Liver (tissue), 9 donors: ENCODE data around the gene KRTAP25-1. TPM values are rescaled to one million over a fixed set of nuclear protein-coding genes. Genes with fewer than 3 reads are reported as not detected.

Experiments used
- DNase-seq: peaks from one replicate; pipeline ENCODE4 v3.0.0-alpha.2; 2017; ENCODE audit warnings: low spot score
- H3K27ac ChIP-seq, 2 donors: one replicate each; pipeline ENCODE4 v1.7.0; 2013; ENCODE audit warnings: inconsistent platforms in 2 of 2, low read length in 2 of 2, control low read depth in 1 of 2, low read depth in 1 of 2, mild to moderate bottlenecking in 1 of 2
- H3K27me3 ChIP-seq, 4 donors: one replicate each; pipeline versions ENCODE4 v1.6.1 to v1.7.0; 2013; ENCODE audit warnings: low read length in 3 of 4, inconsistent platforms in 1 of 4, mild to moderate bottlenecking in 1 of 4, moderate library complexity in 1 of 4; ENCODE audit not compliant: control insufficient read depth in 4 of 4, insufficient read depth in 4 of 4
- H3K36me3 ChIP-seq, 4 donors: one replicate each; pipeline versions ENCODE4 v1.6.1 to v1.7.0; 2013; ENCODE audit warnings: low read length in 3 of 4, mild to moderate bottlenecking in 3 of 4, low read depth in 1 of 4, moderate library complexity in 1 of 4; ENCODE audit not compliant: control insufficient read depth in 4 of 4, insufficient read depth in 3 of 4
- H3K4me1 ChIP-seq, 4 donors: one replicate each; pipeline versions ENCODE4 v1.6.1 to v1.7.0; 2013; ENCODE audit warnings: low read length in 3 of 4, mild to moderate bottlenecking in 3 of 4, moderate library complexity in 1 of 4; ENCODE audit not compliant: control insufficient read depth in 4 of 4, insufficient read depth in 4 of 4
- H3K4me3 ChIP-seq, 3 donors: one replicate each; pipeline versions ENCODE4 v1.6.1 to v1.7.0; 2013; ENCODE audit warnings: low read length in 3 of 3, control low read depth in 1 of 3, low read depth in 1 of 3, mild to moderate bottlenecking in 1 of 3
- H3K9ac ChIP-seq, 2 donors: one replicate each; pipeline ENCODE4 v1.7.0; 2013; ENCODE audit warnings: low read length in 2 of 2, mild to moderate bottlenecking in 2 of 2, moderate library complexity in 2 of 2, control low read depth in 1 of 2, low read depth in 1 of 2
- H3K9me3 ChIP-seq, 4 donors: one replicate each; pipeline versions ENCODE4 v1.6.1 to v1.7.0; 2013; ENCODE audit warnings: low read length in 3 of 4; ENCODE audit not compliant: control insufficient read depth in 4 of 4
- ATF3 ChIP-seq: IDR thresholded peaks from 2 replicates; pipeline ENCODE4 v1.6.1; 2016; ENCODE audit warnings: antibody characterized with exemption
- EGR1 ChIP-seq, 2 donors: IDR thresholded peaks; 2 replicates each; pipeline ENCODE4 v1.6.1; 2016 to 2018; ENCODE audit warnings: antibody characterized with exemption in 2 of 2, low read depth in 2 of 2
- FOXA1 ChIP-seq: IDR thresholded peaks from 2 replicates; pipeline ENCODE4 v1.6.1; 2016; ENCODE audit warnings: antibody characterized with exemption
- FOXA2 ChIP-seq: IDR thresholded peaks from 2 replicates; pipeline ENCODE4 v1.6.1; 2016; ENCODE audit warnings: antibody characterized with exemption
- GABPA ChIP-seq, 2 donors: IDR thresholded peaks in 1 of 2; conservative IDR thresholded peaks in 1 of 2; 2 replicates each; pipeline ENCODE4 v1.6.1; 2016; ENCODE audit warnings: antibody characterized with exemption in 2 of 2, mild to moderate bottlenecking in 1 of 2, moderate library complexity in 1 of 2
- HNF4A ChIP-seq, 2 donors: conservative IDR thresholded peaks; 2 replicates each; pipeline ENCODE4 v1.6.1; 2016; ENCODE audit warnings: antibody characterized with exemption in 2 of 2, mild to moderate bottlenecking in 2 of 2
- HNF4G ChIP-seq: IDR thresholded peaks from 2 replicates; pipeline ENCODE4 v1.6.1; 2016; ENCODE audit warnings: antibody characterized with exemption
- JUND ChIP-seq, 2 donors: IDR thresholded peaks; 2 replicates each; pipeline ENCODE4 v1.6.1; 2016; ENCODE audit warnings: antibody characterized with exemption in 2 of 2
- NR2F2 ChIP-seq: IDR thresholded peaks from 2 replicates; pipeline ENCODE4 v1.6.1; 2016; ENCODE audit warnings: antibody characterized with exemption
- RAD21 ChIP-seq, 2 donors: IDR thresholded peaks; 2 replicates each; pipeline ENCODE4 v1.6.1; 2016; ENCODE audit warnings: antibody characterized with exemption in 2 of 2, mild to moderate bottlenecking in 2 of 2
- REST ChIP-seq: IDR thresholded peaks from 2 replicates; pipeline ENCODE4 v1.6.1; 2016; ENCODE audit warnings: antibody characterized with exemption, mild to moderate bottlenecking
- RXRA ChIP-seq, 2 donors: IDR thresholded peaks; 2 replicates each; pipeline ENCODE4 v1.6.1; 2017 to 2018; ENCODE audit warnings: antibody characterized with exemption in 2 of 2, mild to moderate bottlenecking in 1 of 2
- SP1 ChIP-seq: IDR thresholded peaks from 2 replicates; pipeline ENCODE4 v1.6.1; 2018; ENCODE audit warnings: antibody characterized with exemption, mild to moderate bottlenecking
- TAF1 ChIP-seq: conservative IDR thresholded peaks from 2 replicates; pipeline ENCODE4 v1.6.1; 2016; ENCODE audit warnings: antibody characterized with exemption, mild to moderate bottlenecking
- ZBTB33 ChIP-seq: IDR thresholded peaks from 2 replicates; pipeline ENCODE4 v1.6.1; 2016; ENCODE audit warnings: antibody characterized with exemption
- WGBS: extraction: QIAGEN DNeasy Blood & Tissue Kit; methylation state at CpG from one replicate; pipeline ENCODE4 v1.1.7; 2013; 5-methylcytosine and 5-hydroxymethylcytosine counted together
- polyA plus RNA-seq, 2 donors: library from polyadenylated mRNA; stranded (reverse) in 1 of 2; unstranded in 1 of 2; fragments of 200-250 nt in 1 of 2; fragments of >200 nt in 1 of 2; fragmentation: Nextera tagmentation in 1 of 2; extraction: Ambion mirVana in 1 of 2; gene quantifications; one replicate each; pipeline versions ENCODE4 v1.2.1 to v1.2.3, GENCODE V29; 2013 to 2015
- total RNA-seq, 2 donors: library from RNA; depleted of rRNA; stranded (reverse); fragments of >200 nt; gene quantifications; one replicate each; pipeline ENCODE4 v1.2.3, GENCODE V29; 2014
- TF ChIP-seq, protein P1 (sequence below): IDR thresholded peaks from 2 replicates; pipeline ENCODE4 v1.6.1; 2016; ENCODE audit warnings: antibody characterized with exemption
- TF ChIP-seq, protein P2 (sequence below): fragments of 150-350 bp; IDR thresholded peaks from 2 replicates; pipeline ENCODE4 v1.5.1; 2017; ENCODE audit warnings: improper control_type of control experiment, low read depth, low read length; ENCODE audit not compliant: missing input control
- donor health status: healthy.
- donor health status: healthy.
- donor health status: healthy.
- donor health status: healthy.
- donor health status: healthy.

The KRTAP25-1 gene
- total and polyA plus RNA-seq, 4 donors = not detected

- DNase-seq = no peak
- Histone ChIP-seq H3K36me3 (no peaks in the 10 kb centered on the region), H3K4me3 (no peak overlapping the region), H3K27me3 (peaks cover 0 to 3% (median 0%) of the 10 kb centered on the region in 4 donors), H3K9me3 (no peaks in the 10 kb centered on the region), H3K4me1 (no peaks in the 10 kb centered on the region), H3K9ac (no peak overlapping the region), H3K27ac (no peak overlapping the region)
- 74% methylated on average over 1 of the region's 1 CpG for WGBS
- no peak for TF ChIP-seq TAF1
- no peak for TF ChIP-seq FOXA1
- TF ChIP-seq RXRA (IDR thresholded peaks at IDR 0.05) = no peak
- TF ChIP-seq HNF4A (conservative IDR thresholded peaks at IDR 0.05) = no peak
- TF ChIP-seq RAD21 (IDR thresholded peaks at IDR 0.05) = no peak
- TF ChIP-seq SP1 = no peak
- TF ChIP-seq HNF4G = no peak
- TF ChIP-seq, protein P1, sequence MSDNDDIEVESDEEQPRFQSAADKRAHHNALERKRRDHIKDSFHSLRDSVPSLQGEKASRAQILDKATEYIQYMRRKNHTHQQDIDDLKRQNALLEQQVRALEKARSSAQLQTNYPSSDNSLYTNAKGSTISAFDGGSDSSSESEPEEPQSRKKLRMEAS = no peak
- TF ChIP-seq NR2F2 = no peak
- no peak for TF ChIP-seq ZBTB33
- TF ChIP-seq EGR1 (IDR thresholded peaks at IDR 0.05; ENCODE audit: low read depth in 2 of 2) = no peak
- TF ChIP-seq FOXA2 = no peak
Measured at GRCh38 chr21:30251781-30252180, 37.5 kb downstream of the KRTAP25-1 start.

GRCh38 chr21:30249936-30250335 is 39.4 kb downstream of the KRTAP25-1 start:
- Histone ChIP-seq H3K9me3 (no peaks in the 10 kb centered on the region), H3K27ac (no peak overlapping the region), H3K27me3 (peaks cover 0 to 5% (median 0%) of the 10 kb centered on the region in 4 donors), H3K4me3 (no peak overlapping the region), H3K9ac (no peak overlapping the region), H3K36me3 (no peaks in the 10 kb centered on the region), H3K4me1 (no peaks in the 10 kb centered on the region)
- TF ChIP-seq, protein P2, sequence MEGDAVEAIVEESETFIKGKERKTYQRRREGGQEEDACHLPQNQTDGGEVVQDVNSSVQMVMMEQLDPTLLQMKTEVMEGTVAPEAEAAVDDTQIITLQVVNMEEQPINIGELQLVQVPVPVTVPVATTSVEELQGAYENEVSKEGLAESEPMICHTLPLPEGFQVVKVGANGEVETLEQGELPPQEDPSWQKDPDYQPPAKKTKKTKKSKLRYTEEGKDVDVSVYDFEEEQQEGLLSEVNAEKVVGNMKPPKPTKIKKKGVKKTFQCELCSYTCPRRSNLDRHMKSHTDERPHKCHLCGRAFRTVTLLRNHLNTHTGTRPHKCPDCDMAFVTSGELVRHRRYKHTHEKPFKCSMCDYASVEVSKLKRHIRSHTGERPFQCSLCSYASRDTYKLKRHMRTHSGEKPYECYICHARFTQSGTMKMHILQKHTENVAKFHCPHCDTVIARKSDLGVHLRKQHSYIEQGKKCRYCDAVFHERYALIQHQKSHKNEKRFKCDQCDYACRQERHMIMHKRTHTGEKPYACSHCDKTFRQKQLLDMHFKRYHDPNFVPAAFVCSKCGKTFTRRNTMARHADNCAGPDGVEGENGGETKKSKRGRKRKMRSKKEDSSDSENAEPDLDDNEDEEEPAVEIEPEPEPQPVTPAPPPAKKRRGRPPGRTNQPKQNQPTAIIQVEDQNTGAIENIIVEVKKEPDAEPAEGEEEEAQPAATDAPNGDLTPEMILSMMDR = no peak
- no peak for TF ChIP-seq SP1
- no peak for TF ChIP-seq GABPA (IDR thresholded peaks at IDR 0.05 in 1 of 2, conservative IDR thresholded peaks at IDR 0.05 in 1 of 2)
- no peak for TF ChIP-seq RXRA (IDR thresholded peaks at IDR 0.05)
- TF ChIP-seq EGR1 (IDR thresholded peaks at IDR 0.05; ENCODE audit: low read depth in 2 of 2) = no peak
- TF ChIP-seq ZBTB33 = no peak
- no peak for TF ChIP-seq TAF1
- no peak for TF ChIP-seq NR2F2
- TF ChIP-seq FOXA2 = no peak
- TF ChIP-seq HNF4A (conservative IDR thresholded peaks at IDR 0.05) = no peak
- TF ChIP-seq REST = no peak
- TF ChIP-seq ATF3 = no peak
- TF ChIP-seq RAD21 (IDR thresholded peaks at IDR 0.05) = no peak
- TF ChIP-seq JUND (IDR thresholded peaks at IDR 0.05) = no peak
- TF ChIP-seq, protein P1 = no peak
- TF ChIP-seq FOXA1 = no peak
- WGBS = 43% methylated on average over 3 of the region's 3 CpGs
- DNase-seq = no peak
